A549 (cell line): ENCODE results near the gene ANKRD40. TPM values are rescaled to one million over a fixed set of nuclear protein-coding genes. Genes with fewer than 3 reads are reported as not detected.

Source experiments
- ATAC-seq, 2 experiments: fragments of 200-7000 bp in 1 of 2; fragments of >200 bp in 1 of 2; cut with Nextera tagmentation in 1 of 2; cut with Tn5 transposase in 1 of 2; 3 replicates each; pipeline versions ENCODE4 v1.8.0 to v1.9.1; 2018 to 2020; ENCODE audit warnings: mild to moderate bottlenecking in 1 of 2, moderate library complexity in 1 of 2
- CTCF ChIA-PET: fragments of 300-600 bp; sonication (Branson Sonifier 250); formaldehyde crosslinking; extraction: SDS; loops from one replicate; lab custom pipeline; 2021; ENCODE audit warnings: antibody characterized with exemption, inconsistent platforms; lab: Yijun Ruan, JAX
- POLR2A ChIA-PET: fragments of 350-600 bp; formaldehyde crosslinking; extraction: SDS; loops from one replicate; lab custom pipeline; 2021; ENCODE audit warnings: antibody characterized with exemption, inconsistent platforms; lab: Yijun Ruan, JAX
- DNase-seq, 2 experiments: peaks; one replicate each; pipeline versions ENCODE4 v3.0.0 to v3.0.0-alpha.2; 2011 to 2016; ENCODE audit warnings: low read depth in 1 of 2, low spot score in 1 of 2
- FAIRE-seq: peaks from 2 replicates; lab custom pipeline; 2011; peaks lifted over from hg19 to GRCh38; lab: Jason Lieb, UNC
- H3K27ac ChIP-seq, 2 experiments: fragments of >200 bp; sonication (Bioruptor Twin); formaldehyde crosslinking; 3 replicates each; pipeline ENCODE4 v1.5.1; 2016 to 2017
- H3K4me1 ChIP-seq: fragments of >200 bp; sonication (Bioruptor Twin); formaldehyde crosslinking; 3 replicates; pipeline ENCODE4 v1.6.1; 2016
- H3K4me2 ChIP-seq: fragments of >200 bp; sonication (Bioruptor Twin); formaldehyde crosslinking; 3 replicates; pipeline ENCODE4 v1.6.1; 2016
- H3K4me3 ChIP-seq: fragments of >200 bp; sonication (Bioruptor Twin); formaldehyde crosslinking; 3 replicates; pipeline ENCODE4 v1.5.1; 2016
- H3K9me3 ChIP-seq: fragments of >200 bp; sonication (Bioruptor Twin); formaldehyde crosslinking; 3 replicates; pipeline ENCODE4 v1.6.1; 2016
- CEBPB ChIP-seq, 2 experiments: fragments of >200 bp in 1 of 2; sonication (Bioruptor Twin) in 1 of 2; formaldehyde crosslinking in 1 of 2; IDR thresholded peaks; 2 replicates each; pipeline ENCODE4 v1.6.1; 2012 to 2016
- CTCF ChIP-seq: fragments of >200 bp; sonication (Bioruptor Twin); formaldehyde crosslinking; IDR thresholded peaks from 3 replicates; pipeline ENCODE4 v1.5.1; 2016
- ELK1 ChIP-seq: fragments of 150-350 bp; IDR thresholded peaks from 2 replicates; pipeline ENCODE4 v1.6.1; 2014; ENCODE audit warnings: low read depth, mild to moderate bottlenecking, low read length
- ESRRA ChIP-seq: fragments of 150-350 bp; IDR thresholded peaks from 2 replicates; pipeline ENCODE4 v1.6.1; 2014; ENCODE audit warnings: mild to moderate bottlenecking, low read length, borderline replicate concordance
- FOSL2 ChIP-seq, 2 experiments: fragments of 450-650 bp in 1 of 2; fragments of >200 bp in 1 of 2; sonication (Bioruptor Twin) in 1 of 2; formaldehyde crosslinking; IDR thresholded peaks; 2 replicates each; pipeline versions ENCODE4 v1.5.0 to v1.6.1; 2016 to 2020; ENCODE audit warnings: mild to moderate bottlenecking in 1 of 2, moderate library complexity in 1 of 2
- JUNB ChIP-seq: fragments of >200 bp; sonication (Bioruptor Twin); formaldehyde crosslinking; IDR thresholded peaks from 2 replicates; pipeline ENCODE4 v1.6.1; 2016
- MAZ ChIP-seq: fragments of 150-350 bp; IDR thresholded peaks from 2 replicates; pipeline ENCODE4 v1.6.1; 2014; ENCODE audit warnings: antibody characterized with exemption, low read depth, low read length, borderline replicate concordance
- NFE2L2 ChIP-seq: fragments of 150-350 bp; conservative IDR thresholded peaks from 2 replicates; pipeline ENCODE4 v1.6.1; 2014; ENCODE audit warnings: low read length
- POLR2A ChIP-seq: IDR thresholded peaks from 2 replicates; pipeline ENCODE4 v1.6.1; 2012; ENCODE audit warnings: mild to moderate bottlenecking, low read length
- POLR2AphosphoS2 ChIP-seq: conservative IDR thresholded peaks from 2 replicates; pipeline ENCODE4 v1.6.1; 2012; ENCODE audit warnings: low read length, improper control_type of control experiment, inconsistent platforms
- SREBF2 ChIP-seq: fragments of 450-650 bp; IDR thresholded peaks from 2 replicates; pipeline ENCODE4 v1.6.1; 2014; ENCODE audit warnings: mild to moderate bottlenecking, moderate library complexity
- ZC3H11A ChIP-seq: fragments of 450-650 bp; IDR thresholded peaks from 2 replicates; pipeline ENCODE4 v1.6.1; 2014; ENCODE audit warnings: antibody characterized with exemption, mild to moderate bottlenecking
- WGBS: methylation state at CpG from one replicate; pipeline ENCODE4 v1.1.6; 2017; ENCODE audit errors: missing lambda C conversion rate; 5-methylcytosine and 5-hydroxymethylcytosine counted together
- polyA plus RNA-seq, 4 experiments: library from polyadenylated mRNA; depleted of rRNA in 3 of 4; stranded (reverse); fragments of >200 nt; fragmentation: RNase III in 1 of 4; extraction: RNeasy Plus Mini Kit Qiagen cat#74134 plus additional on column Dnase treatment in 1 of 4; gene quantifications; 2 replicates in 3 of 4; 3 replicates in 1 of 4; pipeline ENCODE4 v1.2.3, GENCODE V29; 2011 to 2017

Gene ANKRD40
- polyA plus RNA-seq, 2 of the 4 experiments (the other 2 are of a cell fraction), result 50.1 to 84.3 TPM

- TF ChIP-seq ESRRA (no peak), POLR2A (no peak), MAZ (no peak), SREBF2 (no peak), CTCF (0 out of 3 replicates have a peak, but pooled peaks have one; percentile 16), NFE2L2 (no peak), JUNB (no peak; the same call in 1 of the 2 replicates), ZC3H11A (no peak)
Measured at GRCh38 chr17:50708050-50709000, 611 bp upstream of the ANKRD40 start (continued).

GRCh38 chr17:50703162-50703561, 4.6 kb downstream of the ANKRD40 start:
- ATAC-seq (no peak), DNase-seq (no peak), FAIRE-seq (no peak)
- ChIA-PET CTCF (interaction anchor here (4.2 to 52.6 kb wide), 4 partner anchors 7 to 156 kb away, joined by 68 to 2097 read pairs (median 768); partner anchors contain the start of genes ABCC3 and SPATA20), POLR2A (interaction anchor here (1.1 kb wide), 1 partner anchor 16 kb away, joined by 3 read pairs; the partner anchor contains the start of gene LUC7L3)
- peak overlapping the region; percentile 24; the same call in 2 of the 3 replicates for H3K4me2 ChIP-seq
- peaks cover 66% of the 10 kb centered on the region for H3K4me1 ChIP-seq
- TF ChIP-seq CEBPB (IDR thresholded peaks at IDR 0.05), result peak in 1 of 2 experiments; percentile 45; a peak in 1 of 4 replicates
- no peak for TF ChIP-seq ELK1
- H3K27ac ChIP-seq, result peak overlapping the region in 1 of 2 experiments; percentile 31; a peak in 1 of 6 replicates
- H3K4me3 ChIP-seq, result no peak overlapping the region
- no peaks in the 10 kb centered on the region for H3K9me3 ChIP-seq
- WGBS, result 82% methylated on average over 3 of the region's 3 CpGs

- H3K4me3 ChIP-seq, result no peak overlapping the region
- peaks cover 98% of the 10 kb centered on the region for H3K4me1 ChIP-seq
- DNase-seq (peak in 1 of 2 experiments; percentile 72), FAIRE-seq (no peak), ATAC-seq (peak; percentile 14 to 37; a peak in 4 of 6 replicates)
- ChIA-PET POLR2A (interaction anchor here (10.9 kb wide), 1 partner anchor 61 kb away, joined by 147 read pairs; no protein-coding TSS in a partner anchor), CTCF (interaction anchor here (3.0 to 52.6 kb wide), 5 partner anchors 26 to 153 kb away, joined by 15 to 2097 read pairs (median 753); partner anchors contain the start of genes ABCC3, CACNA1G and SPATA20)
- WGBS, result 11% methylated on average over 7 of the region's 7 CpGs
- H3K9me3 ChIP-seq, result no peaks in the 10 kb centered on the region
- H3K4me2 ChIP-seq, result peak overlapping the region; percentile 53
- no peak for TF ChIP-seq FOSL2 (IDR thresholded peaks at IDR 0.05)
- peak; percentile 57 for TF ChIP-seq FOSL2 (CRISPR knock-in tag; IDR thresholded peaks at IDR 0.05)
- TF ChIP-seq CTCF, result no peak
- TF ChIP-seq POLR2AphosphoS2, result peak; percentile 94
- peak overlapping the region; percentile 71 to 97 for H3K27ac ChIP-seq
Measured at GRCh38 chr17:50699410-50699809, 8.3 kb downstream of the ANKRD40 start.
